ENCODE data around the gene ANP32A.
A peak's percentile ranks its signal among the peaks of the same experiment; 100 is the strongest.

The ANP32A gene

GRCh38 chr15:68843425-68844311 lies 23.0 kb upstream of the ANP32A start:
- DNase-seq = no peak
- H3K27ac ChIP-seq (ENCODE audit: insufficient read depth, low read length, poor library complexity, severe bottlenecking) = no peak overlapping the region
- H3K27me3 ChIP-seq (replicated peaks; ENCODE audit: control insufficient read depth, insufficient read depth, low read length, poor library complexity, severe bottlenecking) = peaks cover 19% of the 10 kb centered on the region
- peak overlapping the region; percentile 6 for H3K4me3 ChIP-seq (ENCODE audit: insufficient read depth, low read depth, low read length, poor library complexity, severe bottlenecking)
- no peaks in the 10 kb centered on the region for H3K9me3 ChIP-seq (ENCODE audit: control insufficient read depth, low read length)
- H3K36me3 ChIP-seq (ENCODE audit: control insufficient read depth, insufficient read depth, low read length) = no peaks in the 10 kb centered on the region
- H3K4me1 ChIP-seq (ENCODE audit: control insufficient read depth, insufficient read depth, low read length, poor library complexity, severe bottlenecking) = peaks cover 7% of the 10 kb centered on the region

GRCh38 chr15:68842958-68843357 lies 22.3 kb upstream of the ANP32A start:
- Histone ChIP-seq H3K9me3 (ENCODE audit: control insufficient read depth, low read length) (no peaks in the 10 kb centered on the region), H3K4me3 (ENCODE audit: insufficient read depth, low read depth, low read length, poor library complexity, severe bottlenecking) (no peak overlapping the region), H3K36me3 (ENCODE audit: control insufficient read depth, insufficient read depth, low read length) (no peaks in the 10 kb centered on the region), H3K27me3 (replicated peaks; ENCODE audit: control insufficient read depth, insufficient read depth, low read length, poor library complexity, severe bottlenecking) (peaks cover 19% of the 10 kb centered on the region), H3K4me1 (ENCODE audit: control insufficient read depth, insufficient read depth, low read length, poor library complexity, severe bottlenecking) (peaks cover 7% of the 10 kb centered on the region), H3K27ac (ENCODE audit: insufficient read depth, low read length, poor library complexity, severe bottlenecking) (no peak overlapping the region)
- DNase-seq = no peak

DNA sequence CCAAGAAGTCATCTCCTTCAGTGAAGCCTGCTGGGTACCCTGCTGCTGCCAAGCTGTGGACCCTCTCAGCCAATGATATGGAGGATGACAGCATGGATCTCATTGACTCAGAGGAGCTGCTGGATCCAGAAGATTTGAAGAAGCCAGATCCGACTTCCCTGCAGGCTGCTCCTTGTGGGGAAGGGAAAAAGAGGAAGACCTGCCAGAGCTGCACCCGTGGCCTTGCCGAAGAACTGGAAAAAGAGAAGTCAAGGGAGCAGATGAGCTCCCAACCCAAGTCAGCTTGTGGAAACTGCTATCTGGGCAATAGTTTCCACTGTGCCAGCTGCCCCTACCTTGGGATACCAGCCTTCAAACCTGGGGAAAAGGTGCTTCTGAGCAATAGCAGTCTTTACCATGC lies 13.7 kb upstream of the ANP32A start:
- H3K27ac ChIP-seq (ENCODE audit: insufficient read depth, low read length, poor library complexity, severe bottlenecking) = no peak overlapping the region
- peaks cover 3% of the 10 kb centered on the region for H3K9me3 ChIP-seq (ENCODE audit: control insufficient read depth, low read length)
- H3K4me1 ChIP-seq (ENCODE audit: control insufficient read depth, insufficient read depth, low read length, poor library complexity, severe bottlenecking) = peaks cover 9% of the 10 kb centered on the region
- no peak overlapping the region for H3K4me3 ChIP-seq (ENCODE audit: insufficient read depth, low read depth, low read length, poor library complexity, severe bottlenecking)
- DNase-seq = no peak
- no peaks in the 10 kb centered on the region for H3K36me3 ChIP-seq (ENCODE audit: control insufficient read depth, insufficient read depth, low read length)
- no peaks in the 10 kb centered on the region for H3K27me3 ChIP-seq (replicated peaks; ENCODE audit: control insufficient read depth, insufficient read depth, low read length, poor library complexity, severe bottlenecking)

GRCh38 chr15:68833700-68834331 lies 13.1 kb upstream of the ANP32A start:
- no peak overlapping the region for H3K4me3 ChIP-seq (ENCODE audit: insufficient read depth, low read depth, low read length, poor library complexity, severe bottlenecking)

DNA sequence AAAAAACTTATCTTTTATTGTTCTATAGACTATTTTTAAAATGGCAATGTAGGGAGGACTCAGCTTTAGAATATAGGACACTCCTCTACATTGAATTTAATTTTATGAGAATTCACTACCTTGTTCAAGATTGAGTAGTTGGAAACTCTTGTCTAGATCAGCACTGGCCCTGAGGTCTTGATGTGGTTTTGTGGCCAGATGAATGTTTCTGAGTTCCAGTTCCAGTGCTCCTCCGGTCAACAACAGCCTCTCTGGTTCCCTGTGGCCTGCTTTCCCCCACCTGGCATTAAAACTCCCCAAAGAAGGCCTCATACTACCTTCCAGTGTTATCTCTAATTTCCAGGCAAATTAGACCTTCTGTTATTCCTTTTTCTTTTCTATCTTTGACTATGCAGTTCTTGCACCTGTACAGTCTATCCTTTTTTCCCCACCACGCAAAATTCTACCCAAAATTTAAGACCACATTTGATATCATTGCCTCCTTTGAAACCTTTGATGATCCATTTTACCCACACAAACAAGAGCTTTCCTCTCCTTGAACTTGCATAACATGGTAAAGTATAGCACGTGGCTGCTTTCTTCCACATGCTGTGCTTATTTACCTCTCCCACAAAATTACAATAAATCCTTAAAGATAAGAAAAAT lies 9.6 kb upstream of the ANP32A start:
- H3K9me3 ChIP-seq (ENCODE audit: control insufficient read depth, low read length) = no peaks in the 10 kb centered on the region
- no peak overlapping the region for H3K4me3 ChIP-seq (ENCODE audit: insufficient read depth, low read depth, low read length, poor library complexity, severe bottlenecking)
- no peak for DNase-seq
- peaks cover 9% of the 10 kb centered on the region for H3K4me1 ChIP-seq (ENCODE audit: control insufficient read depth, insufficient read depth, low read length, poor library complexity, severe bottlenecking)
- no peak overlapping the region for H3K27ac ChIP-seq (ENCODE audit: insufficient read depth, low read length, poor library complexity, severe bottlenecking)
- no peaks in the 10 kb centered on the region for H3K27me3 ChIP-seq (replicated peaks; ENCODE audit: control insufficient read depth, insufficient read depth, low read length, poor library complexity, severe bottlenecking)
- no peaks in the 10 kb centered on the region for H3K36me3 ChIP-seq (ENCODE audit: control insufficient read depth, insufficient read depth, low read length)

More at GRCh38 chr15:68833700-68834331, 13.1 kb upstream of the ANP32A start:
- DNase-seq = no peak
- peaks cover 3% of the 10 kb centered on the region for H3K9me3 ChIP-seq (ENCODE audit: control insufficient read depth, low read length)
- no peak overlapping the region for H3K27ac ChIP-seq (ENCODE audit: insufficient read depth, low read length, poor library complexity, severe bottlenecking)
- no peaks in the 10 kb centered on the region for H3K27me3 ChIP-seq (replicated peaks; ENCODE audit: control insufficient read depth, insufficient read depth, low read length, poor library complexity, severe bottlenecking)
- no peaks in the 10 kb centered on the region for H3K36me3 ChIP-seq (ENCODE audit: control insufficient read depth, insufficient read depth, low read length)
- peaks cover 9% of the 10 kb centered on the region for H3K4me1 ChIP-seq (ENCODE audit: control insufficient read depth, insufficient read depth, low read length, poor library complexity, severe bottlenecking)

- no peak overlapping the region for H3K27ac ChIP-seq (ENCODE audit: insufficient read depth, low read length, poor library complexity, severe bottlenecking)
- DNase-seq = no peak
These were observed 8.4 kb upstream of the ANP32A start for GRCh38 chr15:68829068-68829467.

GRCh38 chr15:68823561-68823960 lies 2.9 kb upstream of the ANP32A start:
- DNase-seq = no peak
- H3K27ac ChIP-seq (ENCODE audit: insufficient read depth, low read length, poor library complexity, severe bottlenecking) = no peak overlapping the region

More at GRCh38 chr15:68829068-68829467, 8.4 kb upstream of the ANP32A start:
- no peak overlapping the region for H3K4me3 ChIP-seq (ENCODE audit: insufficient read depth, low read depth, low read length, poor library complexity, severe bottlenecking)
- H3K27me3 ChIP-seq (replicated peaks; ENCODE audit: control insufficient read depth, insufficient read depth, low read length, poor library complexity, severe bottlenecking) = no peaks in the 10 kb centered on the region
- H3K4me1 ChIP-seq (ENCODE audit: control insufficient read depth, insufficient read depth, low read length, poor library complexity, severe bottlenecking) = peaks cover 5% of the 10 kb centered on the region
- H3K9me3 ChIP-seq (ENCODE audit: control insufficient read depth, low read length) = no peaks in the 10 kb centered on the region
- no peaks in the 10 kb centered on the region for H3K36me3 ChIP-seq (ENCODE audit: control insufficient read depth, insufficient read depth, low read length)

GRCh38 chr15:68822818-68823217 lies 2.1 kb upstream of the ANP32A start:
- H3K4me3 ChIP-seq (ENCODE audit: insufficient read depth, low read depth, low read length, poor library complexity, severe bottlenecking) = no peak overlapping the region
- no peak for DNase-seq
- H3K27me3 ChIP-seq (replicated peaks; ENCODE audit: control insufficient read depth, insufficient read depth, low read length, poor library complexity, severe bottlenecking) = no peaks in the 10 kb centered on the region
- no peaks in the 10 kb centered on the region for H3K36me3 ChIP-seq (ENCODE audit: control insufficient read depth, insufficient read depth, low read length)
- no peaks in the 10 kb centered on the region for H3K9me3 ChIP-seq (ENCODE audit: control insufficient read depth, low read length)
- H3K27ac ChIP-seq (ENCODE audit: insufficient read depth, low read length, poor library complexity, severe bottlenecking) = no peak overlapping the region
- H3K4me1 ChIP-seq (ENCODE audit: control insufficient read depth, insufficient read depth, low read length, poor library complexity, severe bottlenecking) = no peaks in the 10 kb centered on the region

More at GRCh38 chr15:68823561-68823960, 2.9 kb upstream of the ANP32A start:
- Histone ChIP-seq H3K36me3 (ENCODE audit: control insufficient read depth, insufficient read depth, low read length) (no peaks in the 10 kb centered on the region), H3K4me1 (ENCODE audit: control insufficient read depth, insufficient read depth, low read length, poor library complexity, severe bottlenecking) (no peaks in the 10 kb centered on the region), H3K4me3 (ENCODE audit: insufficient read depth, low read depth, low read length, poor library complexity, severe bottlenecking) (no peak overlapping the region), H3K27me3 (replicated peaks; ENCODE audit: control insufficient read depth, insufficient read depth, low read length, poor library complexity, severe bottlenecking) (no peaks in the 10 kb centered on the region), H3K9me3 (ENCODE audit: control insufficient read depth, low read length) (no peaks in the 10 kb centered on the region)

DNA sequence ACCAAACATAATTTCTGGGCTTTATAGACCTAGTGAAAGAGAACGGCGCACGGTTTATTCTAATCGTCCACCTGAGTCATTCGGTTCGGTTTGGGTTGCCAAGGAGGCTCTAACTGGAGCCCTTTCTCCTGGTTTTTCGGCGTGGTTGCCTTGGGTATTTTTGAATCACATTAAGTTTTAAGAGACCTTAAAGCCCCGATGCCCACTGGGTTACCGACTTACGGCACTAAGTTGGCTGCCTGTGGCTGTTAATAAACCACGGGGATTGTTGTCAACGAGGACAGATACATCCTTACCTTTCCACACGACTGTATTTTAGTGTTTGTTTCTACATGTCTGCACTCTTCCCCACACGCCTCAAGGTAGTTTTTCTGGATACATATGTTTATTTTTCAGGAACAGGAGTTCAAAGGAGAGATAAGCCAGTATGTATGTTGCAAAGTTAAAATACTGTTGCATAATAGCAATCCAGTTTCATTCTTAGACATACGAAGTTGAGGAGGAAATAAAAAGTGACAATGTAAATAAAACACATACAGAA lies 1.2 kb upstream of the ANP32A start:
- Histone ChIP-seq H3K4me3 (ENCODE audit: insufficient read depth, low read depth, low read length, poor library complexity, severe bottlenecking) (peak overlapping the region; percentile 74), H3K4me1 (ENCODE audit: control insufficient read depth, insufficient read depth, low read length, poor library complexity, severe bottlenecking) (peaks cover under 1% of the 10 kb centered on the region), H3K9me3 (ENCODE audit: control insufficient read depth, low read length) (no peaks in the 10 kb centered on the region), H3K36me3 (ENCODE audit: control insufficient read depth, insufficient read depth, low read length) (no peaks in the 10 kb centered on the region), H3K27me3 (replicated peaks; ENCODE audit: control insufficient read depth, insufficient read depth, low read length, poor library complexity, severe bottlenecking) (no peaks in the 10 kb centered on the region), H3K27ac (ENCODE audit: insufficient read depth, low read length, poor library complexity, severe bottlenecking) (no peak overlapping the region)
- DNase-seq = no peak

Measured in effector memory CD4-positive, alpha-beta T cell (primary cell).